ENCODE data around the gene LHX3.

The LHX3 gene

GRCh38 chr9:136191099-136191959 is 13.6 kb downstream of the LHX3 start:
- TF ChIP-seq FOXM1 (IDR thresholded peaks at IDR 0.05; ENCODE audit: borderline replicate concordance, low read depth) (no peak), TAF1 (IDR thresholded peaks at IDR 0.05; ENCODE audit: low read depth) (no peak)

- TF ChIP-seq RAD21 (IDR thresholded peaks at IDR 0.05; ENCODE audit: low read depth) (no peak), EGR1 (IDR thresholded peaks at IDR 0.05) (no peak), TAF1 (IDR thresholded peaks at IDR 0.05; ENCODE audit: low read depth) (no peak), NFIC (IDR thresholded peaks at IDR 0.05) (no peak)
Observed at GRCh38 chr9:136190656-136191055, 14.3 kb downstream of the LHX3 start.

- TF ChIP-seq TEAD4 (IDR thresholded peaks at IDR 0.05), result no peak
- no peak for TF ChIP-seq REST (IDR thresholded peaks at IDR 0.05; ENCODE audit: low read depth)
- TF ChIP-seq USF1 (IDR thresholded peaks at IDR 0.05), result no peak
- no peak for TF ChIP-seq NFIC (IDR thresholded peaks at IDR 0.05)
- no peak for TF ChIP-seq EGR1 (IDR thresholded peaks at IDR 0.05)
- no peak for TF ChIP-seq EP300 (IDR thresholded peaks at IDR 0.05; ENCODE audit: borderline replicate concordance)
- no peak for TF ChIP-seq MAX (IDR thresholded peaks at IDR 0.05)
- TF ChIP-seq TCF12 (IDR thresholded peaks at IDR 0.05; ENCODE audit: low read depth), result no peak
- TF ChIP-seq ZBTB7A (IDR thresholded peaks at IDR 0.05; ENCODE audit: low read depth), result no peak
- no peak for TF ChIP-seq RAD21 (IDR thresholded peaks at IDR 0.05; ENCODE audit: low read depth)
- TF ChIP-seq FOXM1 (IDR thresholded peaks at IDR 0.05; ENCODE audit: borderline replicate concordance, low read depth), result no peak
Observed at GRCh38 chr9:136190237-136190601, 14.7 kb downstream of the LHX3 start.

GRCh38 chr9:136189394-136190236 is 15.3 kb downstream of the LHX3 start:
- TF ChIP-seq NFIC (IDR thresholded peaks at IDR 0.05) (no peak), MAX (IDR thresholded peaks at IDR 0.05) (no peak), RAD21 (IDR thresholded peaks at IDR 0.05; ENCODE audit: low read depth) (no peak), YY1 (IDR thresholded peaks at IDR 0.05; ENCODE audit: low read depth) (no peak), TCF12 (IDR thresholded peaks at IDR 0.05; ENCODE audit: low read depth) (no peak), USF1 (IDR thresholded peaks at IDR 0.05) (no peak), TAF1 (IDR thresholded peaks at IDR 0.05; ENCODE audit: low read depth) (no peak), EP300 (IDR thresholded peaks at IDR 0.05; ENCODE audit: borderline replicate concordance) (no peak), CREB1 (IDR thresholded peaks at IDR 0.05; ENCODE audit: low read depth) (no peak), CEBPB (IDR thresholded peaks at IDR 0.05) (no peak), ZBTB7A (IDR thresholded peaks at IDR 0.05; ENCODE audit: low read depth) (no peak), FOXM1 (IDR thresholded peaks at IDR 0.05; ENCODE audit: borderline replicate concordance, low read depth) (no peak), TEAD4 (IDR thresholded peaks at IDR 0.05) (no peak)

GRCh38 chr9:136187683-136188586 is 17.0 kb downstream of the LHX3 start:
- no peak for TF ChIP-seq CEBPB (IDR thresholded peaks at IDR 0.05)
- TF ChIP-seq YY1 (IDR thresholded peaks at IDR 0.05; ENCODE audit: low read depth), result no peak
- TF ChIP-seq TEAD4 (IDR thresholded peaks at IDR 0.05), result no peak
- TF ChIP-seq FOXM1 (IDR thresholded peaks at IDR 0.05; ENCODE audit: borderline replicate concordance, low read depth), result no peak
- TF ChIP-seq TAF1 (IDR thresholded peaks at IDR 0.05; ENCODE audit: low read depth), result no peak
- no peak for TF ChIP-seq NFIC (IDR thresholded peaks at IDR 0.05)
- TF ChIP-seq USF1 (IDR thresholded peaks at IDR 0.05), result no peak
- TF ChIP-seq REST (IDR thresholded peaks at IDR 0.05; ENCODE audit: low read depth), result no peak

All from Ishikawa (cell line).